HEK293 (cell line): ENCODE data around the gene BATF3.

Source experiments
- CTCF ChIA-PET: fragments of 350-600 bp; formaldehyde crosslinking; extraction: SDS; loops from one replicate; lab custom pipeline; 2021; ENCODE audit warnings: antibody characterized with exemption; lab: Yijun Ruan, JAX
- POLR2A ChIA-PET: fragments of 300-600 bp; formaldehyde crosslinking; extraction: SDS; loops from one replicate; lab custom pipeline; 2020; ENCODE audit warnings: antibody characterized with exemption, inconsistent platforms; lab: Yijun Ruan, JAX
- H3K27ac ChIP-seq: fragments of 200-500 bp; sonication (Bioruptor generic); 2 replicates; pipeline ENCODE4 v1.5.1; 2014; ENCODE audit warnings: low read depth, low read length, control low read depth, inconsistent platforms; ENCODE audit errors: extremely low read depth
- H3K36me3 ChIP-seq, 2 experiments: fragments of 200-500 bp in 1 of 2; sonication (Bioruptor generic) in 1 of 2; 1 replicate in 1 of 2; 2 replicates in 1 of 2; pipeline ENCODE4 v1.5.1; 2014 to 2017; ENCODE audit warnings: inconsistent platforms in 2 of 2, low read length in 2 of 2; ENCODE audit not compliant: control insufficient read depth in 2 of 2, insufficient read depth in 1 of 2
- H3K4me1 ChIP-seq: fragments of 200-500 bp; sonication (Bioruptor generic); 2 replicates; pipeline ENCODE4 v1.5.1; 2014; ENCODE audit warnings: mild to moderate bottlenecking, low read length, inconsistent platforms; ENCODE audit not compliant: control insufficient read depth, insufficient read depth
- H3K4me3 ChIP-seq: 2 replicates; pipeline ENCODE4 v1.5.1; 2011; ENCODE audit warnings: low read depth, mild to moderate bottlenecking, control low read depth, low read length, moderate library complexity
- H3K9me3 ChIP-seq: fragments of 200-500 bp; sonication (Bioruptor generic); 2 replicates; pipeline ENCODE4 v1.5.1; 2014; ENCODE audit warnings: low read depth, low read length, inconsistent platforms; ENCODE audit not compliant: control insufficient read depth, insufficient read depth
- GLIS1 ChIP-seq: fragments of 450-650 bp; formaldehyde crosslinking; IDR thresholded peaks from 2 replicates; pipeline ENCODE4 v1.5.1; 2016; ENCODE audit warnings: missing biosample characterization, missing genetic modification characterization
- KLF16 ChIP-seq: fragments of 450-650 bp; formaldehyde crosslinking; IDR thresholded peaks from 2 replicates; pipeline ENCODE4 v1.5.1; 2017; ENCODE audit warnings: missing biosample characterization, missing genetic modification characterization
- PBX3 ChIP-seq: sonication (generic); formaldehyde crosslinking; IDR thresholded peaks from 2 replicates; pipeline ENCODE4 v1.8.1; 2022; ENCODE audit warnings: mild to moderate bottlenecking, moderate library complexity, missing genetic modification reagents
- SALL2 ChIP-seq: fragments of 450-650 bp; formaldehyde crosslinking; IDR thresholded peaks from 2 replicates; pipeline ENCODE4 v1.5.0; 2017; ENCODE audit warnings: missing biosample characterization, mild to moderate bottlenecking, missing genetic modification characterization, borderline replicate concordance
- ZBTB7A ChIP-seq: fragments of 450-650 bp; formaldehyde crosslinking; IDR thresholded peaks from 2 replicates; pipeline ENCODE4 v1.5.1; 2016; ENCODE audit warnings: low read depth, missing biosample characterization, missing genetic modification characterization
- ZEB2 ChIP-seq: fragments of 450-650 bp; formaldehyde crosslinking; IDR thresholded peaks from 2 replicates; pipeline ENCODE4 v1.5.1; 2016; ENCODE audit warnings: missing biosample characterization, missing genetic modification characterization
- ZNF112 ChIP-seq: fragments of 450-650 bp; formaldehyde crosslinking; IDR thresholded peaks from 2 replicates; pipeline ENCODE4 v1.5.0; 2017; ENCODE audit warnings: missing biosample characterization, missing genetic modification characterization
- ZNF169 ChIP-seq: fragments of 450-650 bp; formaldehyde crosslinking; IDR thresholded peaks from 2 replicates; pipeline ENCODE4 v1.5.1; 2016; ENCODE audit warnings: missing biosample characterization, missing genetic modification characterization
- ZNF214 ChIP-seq: fragments of 450-650 bp; formaldehyde crosslinking; IDR thresholded peaks from 2 replicates; pipeline ENCODE4 v1.5.1; 2017; ENCODE audit warnings: missing biosample characterization, mild to moderate bottlenecking, missing genetic modification characterization, borderline replicate concordance
- ZNF280C ChIP-seq: fragments of 450-650 bp; formaldehyde crosslinking; IDR thresholded peaks from 2 replicates; pipeline ENCODE4 v1.5.1; 2016; ENCODE audit warnings: missing biosample characterization, missing genetic modification characterization
- ZNF292 ChIP-seq: fragments of 450-650 bp; formaldehyde crosslinking; IDR thresholded peaks from 2 replicates; pipeline ENCODE4 v1.5.1; 2016; ENCODE audit warnings: low read depth, missing biosample characterization, missing genetic modification characterization, borderline replicate concordance
- ZNF423 ChIP-seq: fragments of 450-650 bp; formaldehyde crosslinking; IDR thresholded peaks from 2 replicates; pipeline ENCODE4 v1.5.1; 2016; ENCODE audit warnings: missing biosample characterization, missing genetic modification characterization
- ZNF449 ChIP-seq: fragments of 450-650 bp; formaldehyde crosslinking; IDR thresholded peaks from 2 replicates; pipeline ENCODE4 v1.5.1; 2017; ENCODE audit warnings: missing biosample characterization, mild to moderate bottlenecking, missing genetic modification characterization, moderate library complexity
- ZNF558 ChIP-seq: fragments of 450-650 bp; formaldehyde crosslinking; IDR thresholded peaks from 2 replicates; pipeline ENCODE4 v1.5.1; 2016; ENCODE audit warnings: missing biosample characterization, missing genetic modification characterization
- ZNF600 ChIP-seq: fragments of 450-650 bp; formaldehyde crosslinking; IDR thresholded peaks from 2 replicates; pipeline ENCODE4 v1.5.1; 2016; ENCODE audit warnings: missing biosample characterization, missing genetic modification characterization
- ZNF623 ChIP-seq: fragments of 450-650 bp; formaldehyde crosslinking; IDR thresholded peaks from 2 replicates; pipeline ENCODE4 v1.5.1; 2016; ENCODE audit warnings: missing biosample characterization, missing genetic modification characterization
- ZNF707 ChIP-seq: fragments of 450-650 bp; formaldehyde crosslinking; IDR thresholded peaks from 2 replicates; pipeline ENCODE4 v1.5.1; 2016; ENCODE audit warnings: missing biosample characterization, missing genetic modification characterization
- ZNF76 ChIP-seq: fragments of 450-650 bp; formaldehyde crosslinking; IDR thresholded peaks from 2 replicates; pipeline ENCODE4; 2016; ENCODE audit warnings: low read depth, missing biosample characterization, missing genetic modification characterization, borderline replicate concordance
- ZNF776 ChIP-seq: fragments of 450-650 bp; formaldehyde crosslinking; IDR thresholded peaks from 2 replicates; pipeline ENCODE4 v1.5.0; 2017; ENCODE audit warnings: missing biosample characterization, missing genetic modification characterization, borderline replicate concordance
- ZNF785 ChIP-seq: fragments of 450-650 bp; formaldehyde crosslinking; IDR thresholded peaks from 2 replicates; pipeline ENCODE4 v1.5.1; 2016; ENCODE audit warnings: missing biosample characterization, missing genetic modification characterization

Gene BATF3

DNA sequence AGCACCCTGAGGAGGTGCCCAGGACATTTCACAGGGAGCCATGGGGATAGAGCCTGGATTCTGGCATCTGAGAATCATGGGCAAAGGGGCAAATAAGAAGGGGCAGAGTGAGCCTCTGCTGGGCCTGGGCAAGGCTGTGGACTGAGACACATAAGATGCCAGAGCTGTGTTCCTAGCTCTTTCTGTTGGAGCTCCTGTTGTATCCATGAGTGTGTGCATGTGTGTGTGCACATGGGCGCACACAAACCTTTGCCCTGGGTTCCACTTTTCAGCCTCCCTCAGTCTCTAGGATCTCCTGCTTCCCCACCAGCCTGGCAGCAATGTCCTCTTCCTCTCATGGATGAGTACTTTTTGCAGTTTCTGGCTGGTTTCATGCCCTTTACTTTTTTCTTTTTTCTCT, 47.0 kb downstream of the BATF3 start:
- Histone ChIP-seq H3K4me1 (no peaks in the 10 kb centered on the region), H3K27ac (no peak overlapping the region), H3K9me3 (no peaks in the 10 kb centered on the region), H3K4me3 (no peak overlapping the region), H3K36me3 (no peaks in the 10 kb centered on the region)
- ChIA-PET CTCF (interaction anchor here (1.0 to 1.4 kb wide), 4 partner anchors 12 to 197 kb away, joined by 3 to 15 read pairs (median 4); no protein-coding TSS in a partner anchor), POLR2A (interaction anchor here (0.8 kb wide), 1 partner anchor 205 kb away, joined by 3 read pairs; the partner anchor contains the start of gene FLVCR1)
- no peak for TF ChIP-seq GLIS1 (tag by site-specific recombination)
- TF ChIP-seq ZNF292: no peak
- TF ChIP-seq ZNF280C: no peak
- no peak for TF ChIP-seq ZNF558 (tag by site-specific recombination)
- TF ChIP-seq PBX3 (CRISPR knock-in tag): no peak
- TF ChIP-seq ZNF600 (tag by site-specific recombination): no peak
- no peak for TF ChIP-seq ZEB2 (tag by site-specific recombination)
- no peak for TF ChIP-seq ZNF214
- TF ChIP-seq ZNF776 (tag by site-specific recombination): no peak

DNA sequence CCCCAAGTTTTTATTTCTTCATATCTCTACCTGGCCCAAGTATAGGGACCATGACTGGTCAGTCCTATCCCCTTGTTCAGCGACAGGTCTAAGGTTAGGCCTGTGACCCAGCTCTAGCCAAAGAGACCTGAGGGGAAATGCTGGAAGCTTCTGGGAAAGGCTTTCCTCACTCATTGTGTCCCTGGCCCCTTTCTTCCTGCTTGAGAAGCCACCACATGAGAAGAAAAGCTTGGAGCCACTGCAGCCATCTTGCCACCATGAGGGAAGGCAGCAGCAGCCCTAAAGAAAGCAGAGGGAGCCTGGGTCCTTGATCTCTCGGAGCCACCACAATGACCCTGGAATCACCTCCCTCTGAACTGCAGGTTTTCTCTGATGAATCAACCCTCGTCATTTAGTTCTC, 47.7 kb downstream of the BATF3 start:
- Histone ChIP-seq H3K27ac (no peak overlapping the region), H3K4me1 (no peaks in the 10 kb centered on the region), H3K4me3 (no peak overlapping the region), H3K9me3 (no peaks in the 10 kb centered on the region)
- POLR2A ChIA-PET: interaction anchor here (0.8 kb wide), 1 partner anchor 206 kb away, joined by 3 read pairs; the partner anchor contains the start of gene FLVCR1
- no peak for TF ChIP-seq ZNF449 (tag by site-specific recombination)
- TF ChIP-seq, all 188 proteins: peak for 0
- no peaks in the 10 kb centered on the region for H3K36me3 ChIP-seq
- CTCF ChIA-PET: interaction anchor here (1.0 to 1.4 kb wide), 4 partner anchors 13 to 196 kb away, joined by 3 to 15 read pairs (median 4); no protein-coding TSS in a partner anchor

DNA sequence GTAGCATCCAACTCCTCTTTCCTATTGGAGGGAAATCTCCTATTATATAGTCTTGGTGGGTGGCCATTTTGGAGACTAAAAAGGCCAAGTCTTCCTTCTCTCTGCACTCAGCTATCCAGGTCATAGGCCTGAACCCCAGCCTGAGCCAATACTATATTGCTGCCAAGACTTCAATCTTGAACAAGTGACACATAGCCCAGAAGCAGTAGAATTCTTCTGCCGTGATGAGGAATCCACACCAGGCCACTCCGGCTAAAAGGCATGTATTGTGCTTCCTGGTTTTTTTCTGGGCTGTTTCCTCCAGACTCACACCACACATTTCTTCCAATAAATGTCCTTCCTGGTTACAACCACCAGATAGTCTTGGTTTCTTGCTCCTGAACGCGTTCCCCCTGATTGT, 48.1 kb downstream of the BATF3 start:
- no peak overlapping the region for H3K27ac ChIP-seq
- H3K36me3 ChIP-seq: no peaks in the 10 kb centered on the region
- TF ChIP-seq ZNF623 (tag by site-specific recombination): no peak
- no peak for TF ChIP-seq KLF16 (tag by site-specific recombination)
- no peak for TF ChIP-seq ZNF112 (tag by site-specific recombination)
- TF ChIP-seq ZNF423 (tag by site-specific recombination): no peak
- TF ChIP-seq ZBTB7A (tag by site-specific recombination): no peak
- no peak for TF ChIP-seq ZNF169 (tag by site-specific recombination)
- TF ChIP-seq SALL2: no peak
- TF ChIP-seq ZNF76: no peak
- TF ChIP-seq ZNF785 (tag by site-specific recombination): no peak
- no peak for TF ChIP-seq ZNF707 (tag by site-specific recombination)
- TF ChIP-seq, all 188 proteins: peak for 0
- ChIA-PET POLR2A (no interaction called here), CTCF (interaction anchor here (1.0 to 1.7 kb wide), 3 partner anchors 10 to 175 kb away, joined by 3 to 9 read pairs (median 3); no protein-coding TSS in a partner anchor)
- no peaks in the 10 kb centered on the region for H3K4me1 ChIP-seq
- H3K4me3 ChIP-seq: no peak overlapping the region
- no peaks in the 10 kb centered on the region for H3K9me3 ChIP-seq
